ENCODE results near the gene PANK4. TPM values are rescaled to one million over a fixed set of nuclear protein-coding genes. Genes with fewer than 3 reads are reported as not detected.

Gene PANK4
- total and polyA plus RNA-seq, 10 of the 15 experiments (the other 5 are each of a cell fraction or from before 2014, with no cell fraction given), result 0.35 to 38.0 (median 18.6) TPM

- TF ChIP-seq ESRRA (IDR thresholded peaks at IDR 0.05; ENCODE audit: low read length), result no peak
- no peak for TF ChIP-seq SUPT20H (IDR thresholded peaks at IDR 0.05; ENCODE audit: borderline replicate concordance, control insufficient read depth, low read depth, low read length)
- no peak for TF ChIP-seq ATF2 (IDR thresholded peaks at IDR 0.05; ENCODE audit: low read length)
- TF ChIP-seq TAF1 (IDR thresholded peaks at IDR 0.05; ENCODE audit: borderline replicate concordance, low read depth, low read length), result peak; percentile 81; the same call in 1 of the 2 replicates
- TF ChIP-seq SKIL (IDR thresholded peaks at IDR 0.05; ENCODE audit: low read depth, poor library complexity, severe bottlenecking), result peak; percentile 5
- no peak; the same call in 1 of the 2 replicates for TF ChIP-seq MTA3 (IDR thresholded peaks at IDR 0.05; ENCODE audit: borderline replicate concordance, low read length)
- no peak for TF ChIP-seq ZNF207 (IDR thresholded peaks at IDR 0.05; ENCODE audit: borderline replicate concordance)
- TF ChIP-seq HDAC6 (IDR thresholded peaks at IDR 0.05; ENCODE audit: unreplicated experiment), result no peak
- TF ChIP-seq IKZF2 (IDR thresholded peaks at IDR 0.05), result no peak
- no peak for TF ChIP-seq EGR1 (IDR thresholded peaks at IDR 0.05; ENCODE audit: borderline replicate concordance in 1 of 2, low read depth in 2 of 2, low read length in 2 of 2)
- no peak for TF ChIP-seq RB1 (IDR thresholded peaks at IDR 0.05; ENCODE audit: borderline replicate concordance)
- TF ChIP-seq RAD21 (IDR thresholded peaks at IDR 0.05; ENCODE audit: insufficient read depth, low read depth, low read length), result no peak
- TF ChIP-seq POLR2AphosphoS2 (IDR thresholded peaks at IDR 0.05; ENCODE audit: low read depth, low read length), result peak; percentile 78
- peak; percentile 48 for TF ChIP-seq SPI1 (IDR thresholded peaks at IDR 0.05; ENCODE audit: borderline replicate concordance, insufficient read depth, low read depth, low read length)
- no peak for TF ChIP-seq TCF12 (IDR thresholded peaks at IDR 0.05; ENCODE audit: low read depth, low read length)
- TF ChIP-seq MTA2 (IDR thresholded peaks at IDR 0.05; ENCODE audit: low read depth), result no peak
- 0 out of 2 replicates have a peak, but pooled peaks have one; percentile 17 for TF ChIP-seq CHD2 (IDR thresholded peaks at IDR 0.05; ENCODE audit: borderline replicate concordance, low read depth, low read length)
- TF ChIP-seq IRF5 (IDR thresholded peaks at IDR 0.05; ENCODE audit: borderline replicate concordance), result no peak
- no peak for TF ChIP-seq SREBF1 (IDR thresholded peaks at IDR 0.05; ENCODE audit: low read length)
- TF ChIP-seq REST (IDR thresholded peaks at IDR 0.05; ENCODE audit: low read depth, low read length), result no peak
- no peak for TF ChIP-seq WRNIP1 (IDR thresholded peaks at IDR 0.05; ENCODE audit: borderline replicate concordance, low read depth, low read length)
- TF ChIP-seq CHD4 (IDR thresholded peaks at IDR 0.05), result no peak
Observed at GRCh38 chr1:2556277-2556677, 29.9 kb upstream of the PANK4 start, which contains the start of gene TNFRSF14 (continued).

All from GM12878 (cell line).